Mucosa of rectum (tissue), 2 donors: Measurements from ENCODE around the gene FITM1.
"Not testable (repeated sequence)": the region's sequence is repeated elsewhere in the genome, so short reads cannot be mapped to it uniquely, and the experiment has no call there.

Experiments
- H3K27ac ChIP-seq, 2 donors: one replicate each; pipeline ENCODE4 v1.7.0; 2013; ENCODE audit warnings: inconsistent platforms in 2 of 2, low read depth in 2 of 2, low read length in 2 of 2
- H3K27me3 ChIP-seq, 2 donors: one replicate each; pipeline ENCODE4 v1.7.0; 2013; ENCODE audit warnings: low read length in 2 of 2; ENCODE audit not compliant: control insufficient read depth in 2 of 2, insufficient read depth in 2 of 2
- H3K36me3 ChIP-seq, 2 donors: one replicate each; pipeline ENCODE4 v1.7.0; 2013; ENCODE audit warnings: low read length in 2 of 2; ENCODE audit not compliant: control insufficient read depth in 2 of 2, insufficient read depth in 2 of 2
- H3K4me1 ChIP-seq, 2 donors: one replicate each; pipeline ENCODE4 v1.7.0; 2013; ENCODE audit warnings: low read length in 2 of 2, mild to moderate bottlenecking in 1 of 2; ENCODE audit not compliant: control insufficient read depth in 2 of 2, insufficient read depth in 2 of 2
- H3K4me3 ChIP-seq, 2 donors: one replicate each; pipeline ENCODE4 v1.7.0; 2013; ENCODE audit warnings: low read length in 2 of 2
- H3K9ac ChIP-seq, 2 donors: one replicate each; pipeline ENCODE4 v1.7.0; 2013; ENCODE audit warnings: low read length in 2 of 2, low read depth in 1 of 2, mild to moderate bottlenecking in 1 of 2
- H3K9me3 ChIP-seq, 2 donors: one replicate each; pipeline ENCODE4 v1.7.0; 2013; ENCODE audit warnings: low read length in 2 of 2; ENCODE audit not compliant: control insufficient read depth in 2 of 2
- donor health status: healthy.
- donor health status: Normal muscosa, but diverticular disease.

FITM1 gene

DNA sequence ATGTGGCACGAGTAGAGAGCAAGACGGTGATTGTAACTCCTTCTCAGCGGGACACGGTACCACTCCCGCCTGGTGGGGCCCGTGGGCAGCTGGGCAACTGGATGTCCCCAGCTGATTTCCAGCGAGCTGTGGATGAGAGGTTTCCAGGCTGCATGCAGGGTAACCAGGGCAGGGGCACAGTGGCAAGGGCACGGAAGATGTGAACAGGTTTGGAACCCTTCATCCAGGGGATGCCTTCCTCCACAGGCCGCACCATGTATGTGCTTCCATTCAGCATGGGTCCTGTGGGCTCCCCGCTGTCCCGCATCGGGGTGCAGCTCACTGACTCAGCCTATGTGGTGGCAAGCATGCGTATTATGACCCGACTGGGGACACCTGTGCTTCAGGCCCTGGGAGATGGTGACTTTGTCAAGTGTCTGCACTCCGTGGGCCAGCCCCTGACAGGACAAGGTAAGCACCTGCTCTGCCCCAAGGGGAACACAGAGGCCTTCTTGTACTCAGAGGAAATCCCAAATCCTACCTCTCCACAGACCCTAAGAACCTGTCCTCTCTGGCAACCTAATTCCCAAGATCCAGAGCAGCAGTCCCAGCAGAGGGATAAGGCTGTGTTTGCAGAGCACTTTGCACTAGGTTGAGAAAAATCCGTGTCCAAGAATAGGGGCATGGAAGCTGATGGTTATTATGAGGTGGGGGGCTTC is 32.1 kb upstream of the FITM1 start:
- peaks cover 12 to 15% of the 10 kb centered on the region in 2 donors for H3K4me1 ChIP-seq
- no peak overlapping the region for H3K9ac ChIP-seq
- H3K4me3 ChIP-seq = no peak overlapping the region
- no peaks in the 10 kb centered on the region for H3K27me3 ChIP-seq
- H3K27ac ChIP-seq = no peak overlapping the region
- no peaks in the 10 kb centered on the region for H3K9me3 ChIP-seq
- peaks cover 40 to 49% of the 10 kb centered on the region in 2 donors for H3K36me3 ChIP-seq

DNA sequence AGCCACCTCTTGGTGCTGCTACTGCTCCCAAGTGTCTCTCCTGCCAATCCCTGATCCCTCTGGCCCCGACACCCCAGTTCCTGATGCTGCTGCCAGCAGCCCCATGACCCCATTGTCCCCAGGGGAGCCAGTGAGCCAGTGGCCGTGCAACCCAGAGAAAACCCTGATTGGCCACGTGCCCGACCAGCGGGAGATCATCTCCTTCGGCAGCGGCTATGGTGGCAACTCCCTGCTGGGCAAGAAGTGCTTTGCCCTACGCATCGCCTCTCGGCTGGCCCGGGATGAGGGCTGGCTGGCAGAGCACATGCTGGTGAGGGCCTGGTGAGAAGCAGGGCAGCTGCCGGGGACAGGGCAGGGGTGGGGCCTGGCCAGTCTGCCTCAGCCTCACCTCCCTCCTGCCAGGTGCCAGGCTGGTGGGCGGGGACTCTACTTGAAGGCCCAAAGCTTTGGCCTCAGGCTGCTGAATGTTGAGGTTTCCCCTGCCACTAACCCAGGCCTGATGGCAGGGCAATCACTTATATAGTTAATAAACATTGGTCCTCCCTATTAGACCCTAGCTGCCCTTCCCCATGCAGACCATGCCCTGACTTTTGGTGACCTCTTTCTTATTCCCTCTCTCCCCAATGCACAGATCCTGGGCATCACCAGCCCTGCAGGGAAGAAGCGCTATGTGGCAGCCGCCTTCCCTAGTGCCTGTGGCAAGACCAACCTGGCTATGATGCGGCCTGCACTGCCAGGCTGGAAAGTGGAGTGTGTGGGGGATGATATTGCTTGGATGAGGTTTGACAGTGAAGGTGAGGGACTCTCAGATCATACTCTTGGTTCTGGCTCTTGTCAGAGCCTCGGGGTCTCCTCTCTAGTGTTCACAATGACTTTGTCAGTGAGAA is 31.3 kb upstream of the FITM1 start:
- H3K27ac ChIP-seq = no peak overlapping the region
- H3K27me3 ChIP-seq = no peaks in the 10 kb centered on the region
- H3K36me3 ChIP-seq = peaks cover 45 to 55% of the 10 kb centered on the region in 2 donors
- H3K9me3 ChIP-seq = no peaks in the 10 kb centered on the region
- no peak overlapping the region for H3K9ac ChIP-seq
- peaks cover 9 to 10% of the 10 kb centered on the region in 2 donors for H3K4me1 ChIP-seq
- no peak overlapping the region for H3K4me3 ChIP-seq

DNA sequence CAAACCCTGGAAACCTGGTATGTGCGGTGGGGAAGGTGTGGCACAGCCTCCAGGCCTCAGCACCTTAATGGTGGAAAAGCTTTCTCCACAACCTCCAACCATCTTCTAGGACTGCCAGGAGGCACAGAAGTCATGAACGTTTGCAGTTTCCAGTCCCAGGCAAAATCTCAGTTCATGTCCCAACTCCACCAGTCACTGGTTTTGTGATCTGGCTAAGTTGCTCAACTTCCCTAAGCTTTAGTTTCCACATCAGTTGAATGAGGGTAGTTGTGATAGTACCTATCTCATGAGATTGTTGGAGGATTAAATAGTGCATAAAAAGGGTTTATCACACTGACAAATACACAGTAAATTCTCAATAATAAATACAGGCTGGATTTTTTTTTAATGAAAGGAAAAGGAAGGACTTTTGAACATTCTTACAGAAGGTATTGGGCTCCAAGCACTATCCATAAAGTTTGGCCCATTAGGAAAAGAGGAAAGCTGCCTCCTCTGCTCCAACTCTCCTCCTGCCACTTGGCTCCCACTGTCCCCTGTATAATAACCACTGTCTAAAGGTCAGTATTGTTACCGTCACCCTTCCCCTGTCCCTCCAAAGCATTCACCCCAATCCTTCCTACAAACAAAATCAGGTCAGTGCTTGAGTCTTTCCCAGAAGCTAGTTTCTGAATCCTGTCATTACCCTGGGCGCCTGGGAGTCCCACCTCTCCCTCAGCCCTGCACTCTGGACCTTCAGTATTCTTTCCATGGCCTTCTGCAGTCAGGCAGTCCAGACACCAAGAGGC is 30.1 kb upstream of the FITM1 start:
- H3K36me3 ChIP-seq = peaks cover 45 to 55% of the 10 kb centered on the region in 2 donors
- H3K9me3 ChIP-seq = no peaks in the 10 kb centered on the region
- no peaks in the 10 kb centered on the region for H3K27me3 ChIP-seq
- peaks cover 4 to 5% of the 10 kb centered on the region in 2 donors for H3K4me1 ChIP-seq
- H3K4me3 ChIP-seq = no peak overlapping the region
- H3K27ac ChIP-seq = no peak overlapping the region
- no peak overlapping the region for H3K9ac ChIP-seq

DNA sequence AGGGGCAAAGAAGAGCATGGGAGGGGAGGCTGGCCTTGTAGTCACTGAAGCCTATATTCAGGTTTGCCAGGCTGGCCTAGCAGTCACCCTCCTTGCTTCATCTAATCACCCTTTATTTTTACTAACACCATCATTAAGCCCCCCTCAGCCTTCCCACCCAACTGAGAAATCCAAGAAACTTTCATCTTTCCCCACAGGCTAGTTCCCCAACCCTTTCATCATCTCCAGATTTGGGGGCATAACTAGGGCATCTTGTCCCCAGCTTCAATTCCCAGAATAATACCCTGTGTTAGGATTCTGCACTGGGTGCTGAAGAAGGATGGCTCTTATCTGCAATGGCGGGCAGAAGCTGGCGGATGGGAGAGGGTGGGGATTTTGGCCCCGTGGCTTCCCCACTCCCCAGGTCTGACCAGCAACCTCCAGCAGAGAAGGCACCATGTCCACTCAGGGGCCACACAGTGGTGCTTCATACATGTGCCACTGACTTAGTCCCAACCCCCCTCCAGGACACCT is 29.4 kb upstream of the FITM1 start:
- no peak overlapping the region for H3K4me3 ChIP-seq
- no peaks in the 10 kb centered on the region for H3K9me3 ChIP-seq
- H3K27me3 ChIP-seq = no peaks in the 10 kb centered on the region
- no peak overlapping the region for H3K27ac ChIP-seq
- H3K4me1 ChIP-seq = no peaks in the 10 kb centered on the region
- H3K9ac ChIP-seq = no peak overlapping the region
- peaks cover 45 to 55% of the 10 kb centered on the region in 2 donors for H3K36me3 ChIP-seq

DNA sequence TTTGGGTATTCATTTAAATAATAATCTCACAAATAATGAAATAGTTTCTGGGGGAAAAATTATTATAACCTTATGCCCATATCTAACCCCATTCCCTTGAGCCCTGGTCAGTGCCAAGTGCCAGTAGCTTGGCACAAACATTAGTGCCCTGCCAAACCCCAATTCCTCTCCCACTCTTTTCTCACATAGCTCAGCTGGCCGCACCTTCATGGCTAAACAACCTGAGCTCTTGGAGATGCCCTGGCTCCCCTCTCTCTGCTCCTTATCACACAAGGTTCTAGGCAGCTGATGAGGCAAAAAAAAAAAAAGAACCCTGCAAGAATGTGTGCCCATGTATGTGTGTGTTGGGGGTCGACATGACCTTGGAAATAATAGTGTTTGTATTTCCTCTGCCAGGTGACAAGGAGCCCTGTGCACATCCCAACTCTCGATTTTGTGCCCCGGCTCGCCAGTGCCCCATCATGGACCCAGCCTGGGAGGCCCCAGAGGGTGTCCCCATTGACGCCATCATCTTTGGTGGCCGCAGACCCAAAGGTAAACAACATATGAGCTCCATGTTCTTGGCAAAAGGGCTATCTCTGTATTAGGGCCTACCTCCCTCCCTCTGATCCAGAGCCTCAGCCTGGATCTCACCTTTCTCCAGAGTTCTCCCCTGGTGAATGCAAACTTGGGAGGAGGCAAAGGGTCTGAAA is 28.0 kb upstream of the FITM1 start:
- Histone ChIP-seq H3K27ac (no peak overlapping the region), H3K9me3 (no peaks in the 10 kb centered on the region), H3K4me3 (no peak overlapping the region), H3K4me1 (no peaks in the 10 kb centered on the region), H3K27me3 (no peaks in the 10 kb centered on the region), H3K36me3 (peaks cover 45 to 51% of the 10 kb centered on the region in 2 donors), H3K9ac (no peak overlapping the region)

DNA sequence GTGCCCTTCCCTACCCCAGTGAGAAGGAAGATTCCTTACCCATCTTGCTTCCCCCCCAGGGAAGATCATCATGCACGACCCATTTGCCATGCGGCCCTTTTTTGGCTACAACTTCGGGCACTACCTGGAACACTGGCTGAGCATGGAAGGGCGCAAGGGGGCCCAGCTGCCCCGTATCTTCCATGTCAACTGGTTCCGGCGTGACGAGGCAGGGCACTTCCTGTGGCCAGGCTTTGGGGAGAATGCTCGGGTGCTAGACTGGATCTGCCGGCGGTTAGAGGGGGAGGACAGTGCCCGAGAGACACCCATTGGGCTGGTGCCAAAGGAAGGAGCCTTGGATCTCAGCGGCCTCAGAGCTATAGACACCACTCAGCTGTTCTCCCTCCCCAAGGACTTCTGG is 27.0 kb upstream of the FITM1 start:
- Histone ChIP-seq H3K4me1 (no peaks in the 10 kb centered on the region), H3K9ac (no peak overlapping the region), H3K27me3 (no peaks in the 10 kb centered on the region), H3K36me3 (peaks cover 39 to 46% of the 10 kb centered on the region in 2 donors), H3K4me3 (no peak overlapping the region), H3K9me3 (no peaks in the 10 kb centered on the region), H3K27ac (no peak overlapping the region)

DNA sequence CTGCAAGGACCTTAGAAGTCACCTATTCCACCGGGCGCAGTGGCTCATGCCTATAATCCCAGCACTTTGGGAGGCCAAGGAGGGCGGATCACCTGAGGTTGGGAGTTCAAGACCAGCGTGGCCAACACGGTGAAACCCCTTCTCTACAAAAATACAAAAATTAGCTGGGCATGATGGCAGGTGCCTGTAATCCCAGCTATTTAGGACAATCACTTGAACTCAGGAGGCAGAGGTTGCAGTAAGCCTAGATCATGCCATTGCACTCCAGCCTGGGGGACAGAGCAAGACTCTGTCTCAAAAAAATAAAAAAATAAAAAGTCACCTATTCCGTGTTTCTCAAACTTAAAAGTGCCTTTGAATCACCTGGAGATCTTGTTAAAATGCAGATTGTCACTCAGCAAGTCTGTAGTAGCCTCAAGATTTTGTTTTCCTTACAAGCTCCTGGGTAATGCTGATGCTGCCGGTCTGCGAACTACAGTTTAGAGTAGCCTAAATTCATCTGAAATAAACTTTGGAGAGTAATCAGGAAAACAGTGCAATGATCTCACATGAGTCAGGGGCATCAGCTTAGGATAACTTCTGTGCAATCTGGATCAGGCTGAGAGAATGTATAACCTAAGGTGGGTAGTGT is 24.7 kb upstream of the FITM1 start:
- H3K4me1 ChIP-seq = peaks cover 0 to 13% of the 10 kb centered on the region in 2 donors
- H3K9ac ChIP-seq, H3K9me3 ChIP-seq, H3K27ac ChIP-seq, H3K4me3 ChIP-seq, H3K27me3 ChIP-seq: not testable (repeated sequence)
- H3K36me3 ChIP-seq = peaks cover 21 to 25% of the 10 kb centered on the region in 2 donors

DNA sequence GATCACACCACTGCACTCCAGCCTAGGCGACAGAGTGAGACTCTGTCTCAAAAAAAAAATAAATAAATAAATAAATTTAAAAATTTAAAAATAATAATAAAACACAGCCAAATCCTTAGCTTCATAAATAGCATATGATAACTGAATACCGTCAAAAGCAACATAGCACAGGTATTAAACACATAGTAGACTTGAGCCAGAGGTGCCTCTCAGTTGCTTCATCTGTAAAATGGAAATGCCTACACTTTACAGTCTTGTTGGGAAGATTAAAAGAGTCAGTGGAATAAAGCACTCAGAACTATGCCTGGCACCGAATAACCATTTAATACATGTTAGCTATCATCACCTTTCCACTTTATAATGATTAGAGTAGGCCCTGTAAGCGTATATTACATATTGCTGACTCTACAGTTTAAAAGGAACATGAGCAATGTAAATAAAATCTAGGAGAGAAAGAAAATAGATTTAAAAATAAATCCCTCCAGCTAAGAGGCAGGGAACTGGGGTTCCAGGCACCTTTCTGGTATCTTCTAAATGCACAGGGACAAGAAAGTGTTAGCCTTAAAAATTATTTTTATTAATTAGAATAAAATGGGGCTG is 23.7 kb upstream of the FITM1 start:
- peaks cover 0 to 16% of the 10 kb centered on the region in 2 donors for H3K4me1 ChIP-seq
- no peak overlapping the region for H3K27ac ChIP-seq
- no peak overlapping the region for H3K9ac ChIP-seq
- H3K36me3 ChIP-seq = peaks cover 13 to 17% of the 10 kb centered on the region in 2 donors
- H3K9me3 ChIP-seq = no peaks in the 10 kb centered on the region
- no peaks in the 10 kb centered on the region for H3K27me3 ChIP-seq
- no peak overlapping the region for H3K4me3 ChIP-seq

DNA sequence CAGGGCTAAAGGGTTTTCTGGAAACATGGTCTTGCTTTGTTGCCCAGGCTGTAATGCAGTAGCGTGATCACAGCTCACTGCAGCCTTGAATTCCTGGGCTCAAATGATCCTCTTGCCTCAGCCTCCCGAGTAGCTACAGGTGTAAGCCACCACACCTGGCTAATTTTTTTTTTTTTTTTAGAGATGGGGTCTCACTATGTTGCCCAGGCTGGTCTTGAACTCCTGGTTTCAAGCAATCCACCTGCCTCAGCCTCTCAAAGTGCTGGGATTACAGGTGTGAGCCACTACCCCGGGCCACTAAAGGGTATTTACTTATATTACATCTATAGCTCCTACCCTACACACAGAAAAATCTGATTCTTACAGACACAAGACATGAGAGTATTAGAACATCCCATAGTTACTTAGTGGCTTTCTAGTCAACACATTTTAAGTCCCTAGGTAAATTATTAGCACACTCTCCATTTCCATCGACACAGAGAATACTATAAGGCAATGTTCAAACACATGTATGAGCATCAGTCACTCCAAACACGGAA is 22.1 kb upstream of the FITM1 start:
- Histone ChIP-seq H3K36me3 (peaks cover 4 to 6% of the 10 kb centered on the region in 2 donors), H3K9ac (no peak overlapping the region), H3K9me3 (no peaks in the 10 kb centered on the region), H3K4me1 (peaks cover 2 to 19% of the 10 kb centered on the region in 2 donors), H3K27me3 (no peaks in the 10 kb centered on the region), H3K27ac (peak overlapping the region; percentile 11 to 60), H3K4me3 (no peak overlapping the region)
